NB4 (cell line): ENCODE data around the gene CAMTA1.

Experiments used
- CTCF ChIP-seq: IDR thresholded peaks from one replicate; pipeline ENCODE4 v1.5.1; 2012; ENCODE audit warnings: low read depth, low read length
- MYC ChIP-seq: IDR thresholded peaks from 2 replicates; pipeline ENCODE4 v1.6.1; 2011; ENCODE audit warnings: low read depth, low read length
- POLR2A ChIP-seq: IDR thresholded peaks from 2 replicates; pipeline ENCODE4 v1.6.1; 2011; ENCODE audit warnings: mild to moderate bottlenecking; ENCODE audit not compliant: insufficient read length; ENCODE audit errors: extremely low read depth

DNA sequence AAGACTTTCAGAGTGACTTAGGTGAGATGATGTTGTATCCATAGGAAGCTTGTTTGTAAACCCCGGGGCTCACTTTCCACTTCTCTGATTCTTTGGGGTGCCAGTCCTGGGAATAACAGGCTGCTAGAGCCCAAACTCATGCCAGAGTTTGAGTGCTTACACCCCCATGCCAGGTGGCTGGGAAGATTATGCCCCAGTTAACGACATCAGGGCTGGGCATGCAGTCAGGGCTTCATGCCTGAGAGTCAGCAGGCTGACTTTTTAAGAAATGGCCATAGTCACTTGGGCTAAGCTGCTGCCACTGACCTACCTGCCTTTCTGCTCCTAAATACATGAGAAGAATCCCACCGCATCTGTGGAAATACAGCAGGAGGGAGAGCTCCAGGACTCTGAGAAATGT is 560.3 kb downstream of the CAMTA1 start:
- TF ChIP-seq CTCF: no peak
- no peak for TF ChIP-seq MYC
- no peak for TF ChIP-seq POLR2A
